Nucleus accumbens (tissue), 56 donors: ENCODE results near the gene LEMD2.
A peak's percentile ranks its signal among the peaks of the same experiment; 100 is the strongest.

Experiments used
- DNase-seq, 56 donors: peaks; one replicate each; lab custom pipeline; 2025; lab: John Stamatoyannopoulos, UW

Gene LEMD2

DNA sequence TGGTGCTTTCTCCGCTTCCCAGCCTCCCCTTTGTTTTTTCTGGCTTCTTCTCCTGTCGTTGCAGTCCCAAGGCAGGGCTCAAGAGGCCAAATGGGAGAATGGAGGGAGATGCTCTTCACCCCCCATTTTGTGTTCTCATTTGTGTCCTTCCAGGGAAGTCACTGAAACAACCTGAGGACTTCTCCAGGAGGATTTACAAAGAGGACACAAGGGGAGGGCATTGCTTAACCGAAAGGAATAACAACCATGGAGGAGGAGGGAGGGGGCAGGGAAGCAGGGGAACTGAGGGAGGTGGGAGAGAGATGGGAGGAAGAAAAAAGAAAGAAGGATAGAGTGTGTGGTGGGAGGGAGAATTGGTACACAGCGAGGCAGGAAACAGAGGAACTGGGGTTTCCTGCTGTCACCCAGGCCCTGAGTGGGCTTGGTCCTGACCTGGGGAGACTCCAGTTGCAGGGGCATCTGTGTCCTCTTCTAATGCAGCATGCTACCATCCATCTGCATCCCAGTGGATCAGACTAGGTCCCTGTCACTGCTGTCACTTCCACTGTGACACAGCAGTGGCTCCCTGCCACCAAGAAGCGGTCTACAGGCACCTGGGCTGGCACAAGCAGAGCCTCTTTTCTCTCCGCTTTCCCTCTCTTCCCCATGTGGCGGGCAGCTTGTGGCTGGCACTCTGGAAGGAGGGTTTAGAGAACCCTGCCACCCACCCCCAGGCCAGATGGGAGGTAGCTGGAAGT, 32.0 kb upstream of the LEMD2 start:
- no peak for DNase-seq

DNA sequence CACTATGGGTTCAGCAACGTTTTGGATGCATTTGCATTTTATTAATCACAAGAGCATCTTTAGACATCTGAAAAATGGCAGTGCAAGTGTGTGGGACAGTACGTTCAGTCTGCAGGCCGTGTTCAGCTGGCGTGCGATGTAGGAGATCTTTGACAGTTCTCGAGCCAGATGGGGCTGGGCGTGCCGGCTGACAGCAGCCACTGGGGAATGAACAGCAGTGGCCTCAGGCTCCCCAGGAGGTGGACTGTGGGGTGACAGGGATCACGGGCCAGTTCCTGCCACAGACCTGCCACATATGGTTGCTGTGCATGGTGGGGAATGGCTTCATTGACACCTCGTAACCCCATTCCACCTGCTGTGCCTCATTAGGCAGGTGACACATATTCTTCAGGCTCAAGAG, 31.3 kb upstream of the LEMD2 start:
- DNase-seq = no peak

DNA sequence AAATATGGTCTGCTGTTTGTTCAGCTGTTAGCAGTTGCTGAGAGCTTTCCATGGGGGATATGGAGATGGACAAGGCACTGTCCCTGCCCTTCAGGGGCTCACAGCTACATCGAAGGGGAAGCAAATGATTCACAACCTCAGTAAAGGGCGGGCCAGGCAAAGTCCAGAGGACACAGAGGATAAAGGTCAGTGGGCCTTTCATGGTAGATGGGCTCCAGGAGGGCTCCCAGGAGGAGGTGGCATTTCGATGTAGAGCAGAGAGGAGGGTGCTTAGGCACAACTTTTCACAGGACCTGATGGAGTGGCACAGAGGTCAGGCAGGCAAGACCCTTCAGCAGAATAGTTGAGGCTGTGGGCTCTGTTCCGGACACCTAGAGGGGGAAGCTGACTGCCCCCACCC, 30.1 kb upstream of the LEMD2 start:
- no peak for DNase-seq

DNA sequence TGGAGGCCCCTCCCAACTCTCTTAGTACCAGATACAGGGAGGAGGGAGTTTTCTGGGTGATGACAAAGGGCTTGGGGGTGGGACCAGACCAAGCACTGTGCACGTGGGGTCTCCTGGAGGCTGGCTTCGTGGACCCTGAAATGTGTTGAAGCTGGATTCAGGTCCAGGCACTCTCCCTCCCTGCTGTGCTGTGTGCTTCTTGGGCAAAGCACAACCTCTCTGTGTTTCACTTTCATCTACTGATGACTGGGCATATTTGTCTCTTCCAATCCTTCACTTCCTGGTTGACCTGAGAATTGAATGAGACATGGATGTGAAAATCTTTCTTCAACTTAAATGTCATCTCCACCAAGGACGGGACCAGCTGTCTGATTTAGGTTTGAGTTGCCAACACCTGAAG, 29.4 kb upstream of the LEMD2 start:
- no peak for DNase-seq

DNA sequence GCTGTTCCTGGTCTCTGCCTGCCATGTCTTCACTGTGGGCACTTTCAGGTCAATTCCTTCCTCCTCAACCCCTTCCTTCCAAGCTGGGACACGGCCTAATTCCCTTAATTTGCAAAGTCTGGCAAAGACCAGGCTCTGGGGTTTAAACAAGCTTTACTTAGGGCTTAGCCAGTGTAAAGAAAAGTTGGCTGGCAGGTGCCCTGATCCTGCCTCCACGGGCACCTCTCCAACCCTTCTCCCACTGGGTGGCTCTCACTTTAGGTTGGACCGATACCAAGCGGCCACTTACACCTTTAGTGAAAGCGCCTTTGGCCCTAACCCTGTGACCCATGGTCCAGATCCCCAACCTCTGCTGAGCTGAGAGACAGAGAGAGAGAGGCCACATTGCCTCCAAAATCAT, 28.6 kb upstream of the LEMD2 start:
- DNase-seq = no peak

DNA sequence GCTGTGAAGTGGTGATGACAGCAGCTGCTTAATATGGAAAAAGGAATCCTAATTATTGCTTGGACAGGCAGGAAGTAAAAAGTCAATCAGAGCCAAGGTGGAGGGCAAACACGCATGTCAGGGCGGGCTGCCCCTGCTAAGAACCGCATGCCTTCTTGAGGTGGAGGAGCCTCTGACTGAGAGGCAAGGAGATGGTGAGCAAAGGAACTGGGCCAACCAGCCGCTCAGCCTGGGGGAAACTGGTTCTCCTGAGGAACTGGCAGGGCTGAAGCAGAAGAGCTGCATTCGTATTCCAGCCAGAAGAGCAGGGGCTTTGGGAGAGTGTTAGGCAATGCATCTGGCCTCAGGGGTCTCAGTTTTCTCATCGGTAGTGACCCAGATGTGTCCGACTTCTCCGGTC, 28.0 kb upstream of the LEMD2 start:
- DNase-seq = no peak

DNA sequence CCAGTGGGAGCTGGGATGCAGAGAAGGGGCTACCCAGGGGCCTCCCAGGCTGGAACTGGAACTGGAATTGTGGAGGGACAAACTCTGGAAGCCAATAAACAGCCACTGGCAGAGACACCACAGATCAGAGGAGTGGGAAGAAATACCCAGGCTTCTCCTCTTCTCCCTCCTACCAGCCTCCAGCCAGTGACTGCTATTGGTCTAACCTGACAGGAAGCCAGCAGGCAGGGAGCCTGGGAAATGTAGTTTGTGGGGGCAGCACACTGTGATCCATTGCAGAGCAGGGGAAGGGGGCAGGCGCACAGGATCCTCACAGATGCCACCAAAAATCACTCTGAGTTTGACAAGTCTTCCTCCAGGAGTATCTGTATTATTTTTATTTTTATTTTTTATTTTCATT, 26.9 kb upstream of the LEMD2 start:
- peak in 21 of 56 donors; percentile 3 to 71 (median 15) for DNase-seq

DNA sequence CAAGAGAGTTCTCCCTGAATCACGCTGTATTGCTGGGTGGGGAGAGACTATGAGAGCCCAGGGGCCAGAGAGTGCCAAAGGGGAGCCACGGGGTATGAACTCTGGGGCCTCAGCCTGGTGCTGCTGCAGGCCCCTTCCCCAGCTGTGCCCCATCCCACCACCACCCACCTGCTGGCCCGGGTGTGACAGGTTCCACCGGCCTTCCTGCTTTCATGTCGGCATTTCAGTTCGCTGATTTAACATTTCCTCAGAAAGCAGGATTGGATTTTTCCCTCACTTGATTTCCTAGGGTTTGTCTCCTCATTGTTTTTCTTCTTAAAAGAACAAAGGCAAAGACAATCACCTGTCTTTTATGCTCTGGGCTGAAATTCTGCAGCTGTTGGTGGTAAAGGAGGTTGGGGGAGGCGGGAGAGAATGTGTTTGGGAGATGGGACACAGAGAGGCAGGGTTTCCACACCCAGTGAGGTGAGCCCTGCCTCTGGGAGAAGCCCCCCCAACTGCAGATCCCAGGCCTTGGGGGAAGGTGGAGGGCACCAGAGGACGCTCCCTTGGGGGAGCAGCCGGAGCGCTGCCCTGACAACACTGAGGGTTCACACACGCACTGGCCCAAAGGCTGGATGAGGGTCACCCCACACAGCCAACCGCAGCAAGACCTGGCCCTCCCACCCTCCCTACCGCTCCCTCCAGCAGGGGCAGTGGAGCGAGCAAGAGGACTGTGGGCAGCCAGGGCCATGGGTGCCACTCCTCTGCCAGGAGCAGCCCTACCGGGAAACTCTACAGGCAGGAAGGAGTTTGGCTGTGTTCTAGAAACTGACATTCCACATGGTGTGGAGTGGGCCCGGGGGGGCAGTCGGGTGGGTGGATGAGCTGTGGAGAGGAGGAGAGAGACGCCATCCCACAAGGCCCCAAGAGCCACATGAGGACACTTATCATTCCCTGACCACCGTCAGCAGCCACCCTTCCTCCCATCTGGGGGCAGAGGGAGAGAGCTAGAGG, 25.4 kb upstream of the LEMD2 start:
- DNase-seq = no peak

DNA sequence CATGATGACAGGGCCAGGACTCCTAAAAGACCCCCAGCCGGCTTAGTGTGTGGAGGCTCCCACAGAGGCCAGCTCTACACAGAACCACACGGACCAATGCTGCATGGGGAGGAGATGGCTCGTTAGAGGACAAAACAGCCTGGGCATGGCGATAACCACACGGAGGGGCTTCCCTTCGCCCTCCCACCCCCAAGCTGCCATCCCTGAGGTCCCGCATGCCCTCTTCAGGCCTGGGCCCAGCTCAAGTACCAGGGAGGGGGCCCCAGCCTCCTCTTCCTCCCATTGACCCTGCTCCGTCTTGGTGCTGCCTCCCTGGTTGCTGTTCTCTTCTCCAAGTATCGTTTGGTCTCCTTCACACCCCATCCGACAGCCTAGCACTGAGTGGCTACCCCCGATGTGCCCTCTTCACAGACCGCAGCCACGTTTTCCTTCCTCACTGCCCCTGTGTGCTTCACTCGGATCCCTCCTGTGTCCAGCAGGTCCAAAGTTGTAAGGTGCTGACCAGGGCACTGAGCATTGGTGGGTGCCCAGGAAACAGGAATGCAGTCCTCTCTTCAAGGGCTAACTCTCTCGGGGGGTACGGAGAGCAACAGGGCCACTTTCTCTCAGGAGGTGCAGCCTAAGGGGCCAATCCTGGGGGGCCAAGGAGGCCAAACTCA, 24.4 kb upstream of the LEMD2 start:
- DNase-seq = no peak

DNA sequence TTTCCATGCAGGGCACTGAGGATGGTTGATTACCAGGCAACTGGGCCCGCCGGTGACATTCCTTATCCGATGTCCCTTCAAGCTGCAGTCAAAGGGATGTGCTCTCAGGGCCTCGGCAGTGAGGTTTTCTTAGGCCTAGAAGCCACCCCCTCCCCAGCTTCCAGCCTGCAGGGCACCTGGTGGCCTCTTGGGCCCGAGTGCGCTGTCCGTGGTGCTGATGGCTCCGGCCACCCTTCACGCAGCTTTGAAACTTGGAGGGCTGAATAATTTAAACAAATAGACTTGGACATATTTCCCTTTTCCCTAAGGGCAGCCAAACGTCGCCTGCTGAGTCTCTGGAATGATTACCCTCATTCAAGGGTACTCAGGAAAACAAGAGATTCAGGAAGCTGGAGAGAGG, 23.7 kb upstream of the LEMD2 start:
- DNase-seq = peak in 5 of 56 donors; percentile 2 to 17 (median 5)

DNA sequence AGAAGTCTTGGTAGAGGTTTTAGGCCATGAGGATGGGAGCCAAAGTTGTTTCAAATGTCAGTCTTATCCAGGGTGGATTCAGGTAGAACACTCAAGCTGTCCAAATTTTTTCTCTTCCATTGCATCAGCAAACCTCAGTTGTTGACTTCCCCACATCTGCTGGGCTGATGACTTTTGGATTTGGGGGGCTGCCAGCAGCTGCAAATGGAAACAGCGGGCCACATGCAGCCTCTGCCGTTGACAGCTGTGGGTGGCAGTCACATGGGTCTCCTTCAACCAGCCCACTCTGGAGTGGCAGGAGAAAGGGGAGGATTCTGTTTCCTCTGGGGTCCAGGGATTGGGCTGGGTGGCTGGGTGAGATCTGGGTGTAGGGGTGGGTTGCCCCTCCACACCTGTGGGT, 20.7 kb upstream of the LEMD2 start:
- peak in 1 of 56 donors; percentile 6 for DNase-seq

DNA sequence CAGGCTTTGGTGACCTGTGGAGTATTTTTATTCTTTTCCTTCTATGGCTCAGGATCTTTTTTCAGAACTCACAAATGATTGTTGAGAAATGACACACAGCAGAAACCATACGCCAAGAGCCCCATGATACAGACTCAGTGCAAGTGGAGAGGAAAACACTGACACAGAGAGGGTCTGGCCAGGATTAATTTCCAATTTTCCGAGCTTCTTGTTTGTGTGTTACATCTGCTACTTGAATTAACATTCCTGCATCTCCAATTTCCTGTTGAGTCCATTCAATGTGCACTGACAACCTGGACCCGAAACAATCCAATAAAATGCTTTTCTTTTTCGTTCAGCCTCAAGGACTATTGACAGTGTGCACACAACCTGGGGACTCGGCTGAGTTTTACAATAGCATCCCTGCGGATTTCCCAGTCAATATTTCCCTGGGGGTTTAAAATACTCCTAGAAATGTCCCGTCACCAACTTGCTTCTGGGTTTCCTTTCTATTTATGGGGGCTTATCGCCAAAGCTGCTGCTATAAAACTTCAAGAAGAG, 19.8 kb upstream of the LEMD2 start:
- DNase-seq = no peak

DNA sequence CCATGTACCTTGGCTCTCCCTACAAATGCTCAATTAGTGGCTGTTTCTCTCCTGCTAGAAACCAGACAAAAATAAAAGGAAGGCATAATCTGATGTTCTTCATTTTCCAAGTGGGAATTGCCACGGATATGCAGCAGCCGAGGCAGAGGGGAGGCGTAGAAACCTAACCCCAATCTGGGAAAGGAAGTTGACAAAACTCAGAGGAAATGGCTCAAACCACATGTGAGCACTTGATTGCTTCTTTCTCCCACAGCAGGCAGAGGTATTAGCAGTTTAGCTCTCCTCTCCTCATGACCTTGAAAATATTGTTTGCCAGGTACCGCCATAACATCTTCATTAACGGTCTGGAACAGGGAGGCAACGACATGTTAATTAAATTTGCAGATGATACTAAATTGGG, 18.7 kb upstream of the LEMD2 start:
- DNase-seq = no peak

DNA sequence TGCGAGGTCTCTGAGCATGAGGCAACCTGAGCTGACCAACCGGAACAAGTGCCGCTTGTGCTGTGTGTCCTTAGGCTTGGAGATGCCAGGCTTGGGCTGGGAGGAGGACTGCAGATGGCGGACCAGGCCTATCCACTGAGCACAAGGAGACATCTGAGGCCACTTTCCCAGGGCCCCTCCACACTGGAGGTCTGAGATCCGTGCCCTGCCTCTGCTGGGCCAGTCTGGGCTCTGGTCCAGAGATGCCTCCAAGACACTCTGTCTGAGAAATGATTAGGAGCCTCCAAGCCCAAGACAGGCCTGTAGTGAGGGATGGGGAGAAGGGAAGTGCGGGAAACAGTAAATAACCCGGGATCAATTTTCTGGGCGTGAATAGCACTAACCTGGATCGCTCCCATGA, 17.9 kb upstream of the LEMD2 start:
- no peak for DNase-seq

DNA sequence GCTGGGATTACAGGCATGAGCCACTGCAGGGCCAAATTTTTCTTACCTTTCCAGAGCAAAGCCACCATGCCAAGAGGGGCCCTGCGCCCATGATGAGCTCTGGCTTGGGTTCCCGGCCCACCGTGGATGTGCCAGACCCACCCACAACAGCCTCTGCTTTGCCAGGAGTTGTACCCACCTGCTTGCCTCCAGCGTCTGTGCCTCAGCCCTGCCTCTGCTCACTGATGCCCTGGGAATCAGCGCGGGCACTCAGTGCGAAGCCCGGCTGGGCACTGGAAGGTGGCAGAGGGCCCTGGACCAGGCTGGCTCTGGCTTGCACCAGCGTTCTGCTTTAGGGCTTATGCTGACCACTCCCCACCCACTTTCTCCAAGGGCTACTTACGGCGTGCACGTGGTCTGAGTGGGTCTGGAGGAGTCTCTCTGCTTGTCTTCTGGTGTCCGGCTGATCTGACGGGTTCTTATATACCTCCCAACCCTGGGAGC, 14.7 kb upstream of the LEMD2 start, which contains the start of gene MLN:
Gene MLN (minus strand): TSS at position 433 of the 483 bp plus-strand sequence. CDS start 2,840 bp downstream, outside the sequence.
- no peak for DNase-seq

DNA sequence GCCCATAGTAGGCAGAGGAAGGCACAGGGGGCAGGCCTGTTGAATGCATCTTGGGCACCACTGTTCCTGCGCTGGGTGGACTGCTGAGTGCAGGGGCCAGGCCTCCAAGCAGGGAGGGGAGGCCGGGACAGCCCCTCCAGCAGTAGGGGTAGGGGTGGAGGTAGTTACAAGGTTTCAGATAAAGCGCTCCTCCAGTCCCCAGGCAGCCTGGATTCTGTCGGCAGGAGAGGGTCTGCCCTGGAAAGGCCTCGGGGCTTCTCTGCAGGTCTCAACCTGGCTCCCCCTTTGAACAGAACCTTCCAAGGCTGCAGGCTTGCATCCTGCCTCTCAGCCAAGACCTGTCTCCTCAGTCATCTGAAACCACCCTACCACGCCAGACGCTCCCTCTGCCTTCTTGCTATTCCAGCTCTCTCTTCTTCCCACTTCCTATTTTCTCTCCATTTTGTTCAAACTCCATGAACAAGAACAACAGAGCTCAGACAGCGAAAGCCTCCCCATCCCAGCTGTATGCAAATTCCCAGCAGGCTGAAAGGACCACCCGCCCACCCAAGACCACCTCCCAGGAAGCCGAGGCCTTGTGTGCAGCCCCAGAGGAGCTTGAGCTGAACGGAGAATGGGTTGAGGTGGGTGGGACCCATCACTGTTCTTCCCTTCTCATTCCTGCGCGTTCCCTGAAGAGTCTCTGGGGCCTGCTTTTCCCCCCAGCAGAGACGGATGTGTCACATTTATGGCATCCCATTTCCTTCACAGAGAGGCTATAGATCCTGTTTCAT, 13.4 kb upstream of the LEMD2 start:
- DNase-seq = no peak

DNA sequence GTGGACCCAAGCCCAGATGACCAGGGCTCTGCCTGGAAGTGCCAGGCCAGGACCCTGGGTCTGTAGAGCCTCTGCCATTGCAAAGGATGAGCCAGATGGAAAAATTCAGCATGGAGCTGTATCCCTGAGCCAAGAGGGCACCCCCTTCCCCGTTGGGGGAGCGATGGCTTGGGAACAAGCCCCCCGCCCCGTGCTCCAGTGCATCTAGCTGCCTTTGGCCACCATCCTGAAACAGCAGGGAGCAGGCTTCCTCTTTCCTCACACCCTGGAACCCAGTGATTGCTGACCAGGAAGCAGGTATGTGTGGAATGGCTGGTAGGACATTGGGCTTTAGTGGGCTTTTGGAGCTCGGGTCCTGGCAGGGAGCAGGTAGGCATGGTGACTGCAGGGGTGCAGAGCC, 12.7 kb upstream of the LEMD2 start:
- DNase-seq = no peak

DNA sequence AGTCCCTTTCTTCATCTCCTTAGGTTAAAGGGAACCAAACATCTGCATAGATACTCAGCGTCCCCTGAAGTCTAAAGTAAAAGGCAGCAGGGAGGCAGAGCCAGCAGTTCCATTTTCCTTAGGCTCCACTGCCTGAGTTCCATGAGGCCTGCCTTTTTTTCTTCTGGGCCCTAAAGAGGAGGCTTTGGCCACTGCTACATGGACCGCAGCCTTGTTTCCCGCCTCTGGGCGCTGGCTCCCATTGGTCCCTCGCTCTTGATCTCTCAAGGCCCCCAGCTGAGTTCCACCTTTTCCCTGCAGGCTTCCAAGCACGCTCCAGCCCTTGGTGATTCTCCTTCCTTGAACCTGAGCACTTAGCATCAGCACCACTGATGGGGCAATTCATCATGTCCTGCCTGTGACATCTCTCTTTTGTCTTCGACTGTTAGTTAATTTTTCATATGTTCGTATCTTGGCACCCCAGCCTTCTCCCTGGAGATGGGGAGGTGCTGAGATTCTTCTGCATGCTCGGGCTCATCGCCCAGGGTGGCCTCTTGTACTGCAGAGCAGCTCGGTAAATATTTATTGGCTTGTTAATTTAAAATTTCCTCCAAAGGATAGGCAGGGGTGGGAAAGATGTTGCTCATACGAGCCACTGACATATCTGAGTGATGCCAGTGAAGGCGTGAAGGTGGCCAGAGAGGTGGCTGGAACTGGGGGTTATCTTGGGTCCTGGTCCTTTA, 11.5 kb upstream of the LEMD2 start:
- no peak for DNase-seq

DNA sequence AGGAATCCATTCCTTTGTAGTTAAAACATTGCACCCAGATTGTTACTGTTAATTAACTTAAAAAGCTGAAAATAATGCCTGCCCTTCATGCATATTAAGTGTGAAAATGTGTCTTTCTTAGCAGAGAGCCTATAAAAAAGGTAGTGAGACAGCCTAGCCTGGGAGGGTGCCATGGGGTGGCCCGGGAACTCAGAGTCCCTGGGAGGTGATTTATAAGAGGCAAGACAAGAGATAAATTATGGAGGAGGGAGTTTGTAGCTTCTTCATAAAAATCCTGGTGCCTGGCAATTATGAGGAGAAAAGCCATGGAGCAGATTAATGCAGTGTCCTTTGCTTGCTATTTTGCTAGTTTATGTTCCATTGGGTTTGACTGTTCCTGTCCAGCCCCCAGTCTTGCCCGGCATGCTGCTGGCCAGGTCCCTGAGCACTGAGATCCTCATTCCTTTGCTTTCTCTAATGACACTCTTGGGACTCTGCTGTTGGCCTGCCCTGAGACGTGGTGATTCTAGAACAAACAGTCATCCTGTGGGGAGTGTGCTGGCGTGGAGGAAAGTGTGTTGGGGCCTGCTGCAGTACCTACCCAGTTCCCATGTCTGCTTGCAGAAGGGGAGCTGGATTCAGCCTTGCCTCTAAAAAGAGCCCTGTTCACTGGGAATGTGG, 10.7 kb upstream of the LEMD2 start:
- no peak for DNase-seq
